ENCODE measurements around the gene SLC38A1.
"Not testable (repeated sequence)": the region's sequence is repeated elsewhere in the genome, so short reads cannot be mapped to it uniquely, and the experiment has no call there.

Gene SLC38A1

DNA sequence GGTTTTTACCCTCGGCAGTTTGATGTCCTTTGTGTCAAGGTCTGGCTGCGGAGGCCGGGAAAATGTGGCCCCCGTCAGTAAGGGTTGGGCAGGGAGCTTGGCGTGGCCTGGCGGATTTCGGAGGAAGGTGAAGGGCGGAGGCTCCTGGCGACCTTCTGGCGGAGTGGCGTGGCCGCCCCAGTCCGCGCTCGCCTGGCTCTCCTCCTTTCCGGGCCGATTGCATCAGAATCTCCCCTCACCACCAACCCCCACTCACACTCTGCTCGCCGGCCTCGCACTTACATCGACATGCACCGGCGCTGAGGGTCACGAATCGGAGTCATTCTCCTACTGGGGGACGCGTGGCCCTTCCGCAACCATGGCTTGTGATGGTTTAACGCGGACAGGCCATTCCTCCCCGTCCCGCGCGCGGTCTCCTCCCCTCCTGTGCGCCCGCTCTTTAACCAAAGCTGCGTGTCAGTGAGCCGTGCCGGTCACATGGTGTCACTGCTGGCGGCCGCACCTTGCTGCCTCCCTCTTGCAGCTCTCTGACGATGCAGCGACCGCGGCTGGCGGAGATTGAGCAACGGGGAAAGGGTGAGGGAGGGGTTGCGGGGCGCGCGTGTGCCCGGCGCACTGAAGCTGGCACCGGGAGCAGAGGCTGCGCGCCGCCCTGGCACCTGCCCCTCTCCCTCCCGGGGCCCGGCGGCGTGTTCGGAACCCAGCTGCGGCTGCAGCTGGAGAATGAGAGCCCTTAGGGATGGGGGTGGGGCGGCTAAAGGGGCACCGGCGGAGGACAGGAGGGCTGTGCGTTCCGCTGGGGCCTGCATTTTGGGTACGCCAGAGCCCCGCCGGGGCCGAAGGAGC lies at the start of gene SLC38A1:
Gene SLC38A1, minus strand, starts transcription at position 461 of the 846 bp plus-strand sequence. CDS start 29,243 bp downstream, outside the sequence.
- DNase-seq (ENCODE audit: low read depth in 2 of 2) = peak in 1 of 2 experiments; percentile 33

DNA sequence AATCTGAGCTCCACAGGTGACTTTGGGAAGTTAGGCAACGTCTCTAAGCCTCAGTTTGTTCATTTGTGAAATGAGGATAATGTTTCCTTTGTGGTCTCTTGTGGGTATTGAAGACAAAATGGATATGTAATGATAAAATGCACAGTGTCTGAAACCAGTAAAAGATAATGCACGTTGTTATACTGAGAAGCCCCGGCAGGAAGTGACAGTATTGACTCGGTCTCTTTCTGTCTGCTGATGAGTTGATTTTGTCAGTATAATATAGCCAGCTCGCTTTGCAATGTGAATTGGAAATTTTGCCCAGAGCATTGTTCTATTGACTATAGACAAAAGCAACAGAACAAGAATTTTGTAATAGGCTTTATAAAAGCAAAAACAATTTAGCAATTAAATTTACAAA lies 49.2 kb upstream of the SLC38A1 start:
- no peak for DNase-seq (ENCODE audit: low read depth in 2 of 2)

DNA sequence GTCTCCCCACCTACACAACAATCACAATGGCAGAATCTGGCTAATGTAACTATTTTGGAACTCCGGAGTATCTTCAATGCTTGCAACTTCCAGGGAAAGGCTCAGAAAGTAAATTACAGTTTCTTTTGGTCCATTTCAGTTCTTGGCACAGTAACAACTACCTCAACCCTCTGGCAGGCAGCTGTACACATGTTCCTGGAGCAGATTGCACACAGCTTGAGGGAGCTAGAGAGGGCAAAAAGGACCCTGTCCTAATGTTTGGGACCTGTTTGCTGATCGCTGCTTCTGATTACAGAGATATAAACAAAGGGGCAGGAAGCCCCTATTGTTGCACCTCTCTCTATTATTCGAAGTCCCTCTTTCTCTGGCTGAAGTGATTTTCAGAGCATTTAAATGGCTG lies 35.2 kb upstream of the SLC38A1 start:
- DNase-seq (ENCODE audit: low read depth in 2 of 2) = no peak

DNA sequence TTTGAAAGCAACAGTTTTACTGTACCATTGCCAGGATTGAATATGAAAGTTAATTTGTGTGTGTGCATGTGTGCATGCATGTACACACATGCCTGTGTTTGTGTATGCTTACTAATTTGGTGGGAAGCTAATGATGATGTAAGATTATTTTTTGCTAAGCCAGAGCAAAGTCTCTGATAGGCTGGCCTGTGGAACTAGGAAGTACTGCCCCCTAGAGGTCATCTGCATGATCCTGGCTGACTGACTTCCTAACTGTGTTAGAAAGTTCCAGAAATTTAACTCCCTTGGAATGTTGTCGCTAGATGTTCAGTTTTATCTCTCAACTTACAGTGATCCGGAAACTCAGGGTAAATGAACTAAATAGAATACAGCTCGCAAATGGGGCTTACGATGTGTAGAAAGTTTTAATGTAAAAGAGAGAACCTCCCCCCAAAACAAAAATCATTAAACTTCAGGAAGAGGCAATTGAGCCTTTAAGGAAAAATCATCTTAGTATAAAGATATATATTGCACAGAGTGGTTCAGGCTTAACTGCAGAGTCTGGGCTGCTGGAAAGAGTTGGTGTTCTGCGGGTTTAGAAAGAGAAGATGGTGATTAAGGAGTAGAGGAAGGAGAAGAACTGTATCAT lies 34.3 kb upstream of the SLC38A1 start:
- no peak for DNase-seq (ENCODE audit: low read depth in 2 of 2)

DNA sequence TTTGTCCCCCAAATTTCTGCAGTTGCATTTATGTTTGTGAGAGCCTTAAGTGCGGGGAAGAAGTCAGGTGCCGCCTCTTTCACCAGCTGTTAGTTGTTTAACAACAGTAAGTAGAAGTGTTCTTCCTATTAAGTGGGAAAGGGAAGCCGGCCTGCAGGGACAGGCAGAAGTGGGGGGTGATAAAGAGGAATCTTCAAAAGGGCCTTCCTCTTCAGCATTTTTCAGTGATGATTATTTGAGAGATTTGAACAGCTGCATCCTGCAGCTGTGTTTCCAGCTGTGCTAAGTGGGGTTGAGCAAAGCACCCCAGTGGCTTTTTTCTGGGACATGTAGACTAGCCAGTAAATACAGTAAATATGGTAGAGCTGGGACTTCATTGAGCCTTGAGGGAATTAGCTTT lies 32.1 kb upstream of the SLC38A1 start:
- DNase-seq (ENCODE audit: low read depth in 2 of 2) = no peak

DNA sequence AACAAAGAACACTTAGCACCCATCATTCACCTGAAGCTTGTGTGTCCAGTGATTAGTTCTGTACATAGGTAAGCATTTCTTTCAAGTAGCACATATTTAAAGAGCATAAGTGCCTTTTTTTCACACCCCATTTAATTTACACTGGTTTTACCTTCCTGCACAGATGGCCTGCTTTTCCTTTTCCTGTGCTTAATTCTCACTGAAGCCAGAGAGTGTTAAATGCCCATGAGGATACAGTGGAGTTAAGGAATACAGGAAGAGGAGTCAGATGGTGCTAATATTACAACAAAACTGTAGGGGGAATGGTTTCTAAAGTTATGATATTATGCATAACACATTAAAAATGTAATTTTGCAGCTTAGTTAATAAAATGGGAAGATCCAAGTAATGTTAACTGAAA lies 31.0 kb upstream of the SLC38A1 start:
- no peak for DNase-seq (ENCODE audit: low read depth in 2 of 2)

DNA sequence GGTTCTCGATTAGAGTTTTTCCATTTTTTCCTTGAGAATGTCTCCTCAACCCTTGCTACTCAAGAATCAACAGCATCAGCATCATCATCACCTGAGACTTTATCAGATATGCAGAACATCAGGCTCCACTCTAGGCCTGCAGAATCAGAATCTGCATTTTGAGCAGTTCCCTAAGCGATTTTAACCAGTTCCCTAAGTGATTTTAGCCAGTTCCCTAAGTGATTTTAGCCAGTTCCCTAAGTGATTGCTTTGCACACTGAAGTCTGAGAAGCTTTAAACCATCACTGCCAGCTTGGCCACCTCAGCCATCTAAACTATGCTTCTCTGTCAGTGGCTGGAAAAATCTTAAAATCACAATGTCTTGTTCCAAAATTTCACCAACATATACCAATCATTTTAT lies 29.4 kb upstream of the SLC38A1 start:
- DNase-seq (ENCODE audit: low read depth in 2 of 2) = no peak

DNA sequence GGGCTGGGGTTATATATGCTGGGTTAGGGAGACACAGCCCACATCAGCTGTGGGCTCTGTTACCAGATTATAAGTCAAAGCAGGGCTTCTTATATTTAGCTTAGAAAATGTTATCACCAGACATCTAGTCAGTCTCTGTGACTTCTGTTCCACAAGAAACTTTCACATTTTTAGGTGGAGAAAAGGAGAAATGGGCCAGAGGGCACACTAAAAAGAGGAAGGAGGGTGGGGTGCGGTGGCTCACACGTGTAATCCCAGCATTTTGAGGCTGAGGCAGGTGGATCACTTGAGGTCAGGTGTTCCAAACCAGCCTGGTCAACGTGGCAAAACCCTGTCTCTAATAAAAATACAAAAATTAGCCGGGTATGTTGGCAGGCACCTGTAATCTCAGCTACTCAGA lies 28.0 kb upstream of the SLC38A1 start:
- no peak for DNase-seq (ENCODE audit: low read depth in 2 of 2)

DNA sequence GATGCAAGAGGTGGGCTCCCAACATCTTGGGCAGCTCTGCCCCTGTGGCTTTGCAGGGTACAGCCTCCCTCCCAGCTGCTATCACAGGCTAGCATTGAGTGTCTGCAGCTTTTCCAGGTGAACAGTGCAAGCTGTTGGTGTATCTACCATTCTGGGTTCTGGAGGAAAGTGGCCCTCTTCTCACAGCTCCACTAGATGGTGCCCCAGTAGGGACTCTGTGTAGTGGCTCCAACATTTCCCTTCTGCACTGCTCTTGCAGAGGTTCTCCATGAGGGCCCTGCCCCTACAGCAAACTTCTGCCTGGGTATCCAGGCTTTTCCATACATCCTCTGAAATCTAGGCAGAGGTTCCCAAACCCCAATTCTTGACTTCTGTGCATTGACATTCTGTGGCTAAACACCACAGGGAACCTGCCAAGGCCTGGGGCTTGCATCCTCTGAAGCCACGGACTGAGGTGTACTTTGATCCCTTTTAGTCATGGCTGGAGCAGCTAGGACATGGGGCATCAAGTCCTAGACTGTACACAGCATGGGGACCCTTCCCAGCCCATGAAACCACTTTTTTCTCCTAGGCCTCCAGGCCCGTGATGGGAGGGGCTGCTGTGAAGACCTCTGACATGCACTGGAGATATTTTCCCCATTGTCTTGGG lies 24.0 kb upstream of the SLC38A1 start:
- no peak for DNase-seq (ENCODE audit: low read depth in 2 of 2)

DNA sequence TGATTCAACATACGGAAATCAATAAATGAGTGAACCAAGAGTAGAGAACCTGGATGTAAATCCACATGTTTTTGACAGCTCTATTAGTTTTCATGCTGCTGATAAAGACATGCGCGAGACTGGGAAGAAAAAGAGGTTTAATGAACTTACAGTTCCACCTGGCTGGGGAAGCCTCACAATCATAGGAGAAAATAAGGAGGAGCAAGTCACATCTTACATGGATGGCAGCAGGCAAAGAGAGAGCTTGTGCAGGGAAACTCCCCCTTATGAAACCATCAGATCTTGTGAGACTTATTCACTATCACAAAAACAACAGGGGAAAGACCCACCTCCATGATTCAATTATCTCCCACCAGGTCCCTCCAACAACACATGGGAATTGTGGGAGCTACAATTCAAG lies 23.1 kb upstream of the SLC38A1 start:
- not testable (repeated sequence) for DNase-seq (ENCODE audit: low read depth in 2 of 2)

DNA sequence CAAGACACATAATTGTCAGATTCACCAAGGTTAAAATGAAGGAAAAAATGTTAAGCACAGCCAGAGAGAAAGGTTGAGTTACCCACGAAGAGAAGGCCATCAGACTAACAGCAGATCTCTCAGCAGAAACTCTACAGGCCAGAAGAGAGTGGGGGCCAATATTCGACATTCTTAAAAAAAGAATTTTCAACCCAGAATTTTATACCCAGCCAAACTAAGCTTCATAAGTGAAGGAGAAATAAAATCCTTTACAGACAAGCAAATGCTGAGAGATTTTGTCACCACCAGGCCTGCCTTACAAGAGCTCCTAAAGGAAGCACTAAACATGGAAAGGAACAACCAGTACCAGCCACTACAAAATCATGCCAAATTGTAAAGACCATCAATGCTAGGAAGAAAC lies 16.3 kb upstream of the SLC38A1 start:
- not testable (repeated sequence) for DNase-seq (ENCODE audit: low read depth in 2 of 2)

DNA sequence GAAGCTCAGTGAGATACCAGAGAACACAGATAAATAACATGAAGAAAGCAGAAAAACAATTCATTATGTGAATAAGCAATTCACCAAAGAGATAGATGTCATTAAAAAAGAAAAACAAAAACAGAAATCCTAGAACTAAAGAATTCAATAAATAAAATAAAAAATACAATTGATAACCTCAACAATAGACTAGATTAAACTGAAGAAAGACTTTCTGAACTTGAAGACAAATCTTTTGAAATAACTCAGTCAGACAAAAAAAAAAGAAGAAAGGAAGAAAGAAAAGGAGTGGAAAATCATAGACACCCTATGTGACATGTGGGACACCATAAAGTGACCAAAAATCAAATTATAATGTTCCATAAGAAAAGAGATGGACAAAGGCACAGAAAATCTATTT lies 14.0 kb upstream of the SLC38A1 start:
- no peak for DNase-seq (ENCODE audit: low read depth in 2 of 2)

DNA sequence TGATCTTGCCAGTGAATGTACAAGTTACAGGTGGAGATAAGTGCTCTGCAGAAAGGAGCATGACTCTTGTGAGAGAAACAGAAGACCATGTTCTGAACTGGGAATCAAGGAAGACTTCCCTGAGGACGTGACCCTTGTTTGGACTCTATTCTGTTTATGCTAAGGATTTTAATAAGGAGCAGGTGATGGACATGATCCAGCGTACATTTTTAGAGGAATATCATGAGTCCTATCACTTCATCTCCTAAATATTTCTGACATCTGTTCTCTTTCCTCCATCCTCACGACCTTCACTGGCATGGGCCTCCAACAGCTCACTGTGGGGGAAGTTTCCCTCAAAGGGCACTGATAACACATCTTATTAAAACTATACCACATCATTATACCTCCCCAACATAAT lies 7.9 kb upstream of the SLC38A1 start:
- no peak for DNase-seq (ENCODE audit: low read depth in 2 of 2)

DNA sequence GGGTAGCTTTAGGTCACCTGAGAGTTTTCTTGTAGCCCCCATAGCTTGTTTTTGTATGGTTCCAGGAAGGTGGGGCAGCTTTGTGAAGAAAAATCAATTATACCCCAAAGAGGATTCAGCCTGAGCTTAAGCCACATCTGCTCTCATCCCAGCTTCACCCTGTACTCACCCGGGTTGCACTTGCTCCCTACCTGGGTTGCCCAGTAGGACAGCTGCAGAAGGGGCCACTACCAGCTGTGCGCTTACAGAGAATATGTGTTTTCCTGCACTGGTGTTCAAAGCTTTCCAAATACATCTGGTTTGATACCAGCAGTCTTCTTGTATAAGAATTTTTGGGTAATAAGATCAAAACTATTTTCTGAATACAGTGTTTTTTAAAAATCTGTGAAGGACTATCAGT lies 3.0 kb upstream of the SLC38A1 start:
- no peak for DNase-seq (ENCODE audit: low read depth in 2 of 2)

DNA sequence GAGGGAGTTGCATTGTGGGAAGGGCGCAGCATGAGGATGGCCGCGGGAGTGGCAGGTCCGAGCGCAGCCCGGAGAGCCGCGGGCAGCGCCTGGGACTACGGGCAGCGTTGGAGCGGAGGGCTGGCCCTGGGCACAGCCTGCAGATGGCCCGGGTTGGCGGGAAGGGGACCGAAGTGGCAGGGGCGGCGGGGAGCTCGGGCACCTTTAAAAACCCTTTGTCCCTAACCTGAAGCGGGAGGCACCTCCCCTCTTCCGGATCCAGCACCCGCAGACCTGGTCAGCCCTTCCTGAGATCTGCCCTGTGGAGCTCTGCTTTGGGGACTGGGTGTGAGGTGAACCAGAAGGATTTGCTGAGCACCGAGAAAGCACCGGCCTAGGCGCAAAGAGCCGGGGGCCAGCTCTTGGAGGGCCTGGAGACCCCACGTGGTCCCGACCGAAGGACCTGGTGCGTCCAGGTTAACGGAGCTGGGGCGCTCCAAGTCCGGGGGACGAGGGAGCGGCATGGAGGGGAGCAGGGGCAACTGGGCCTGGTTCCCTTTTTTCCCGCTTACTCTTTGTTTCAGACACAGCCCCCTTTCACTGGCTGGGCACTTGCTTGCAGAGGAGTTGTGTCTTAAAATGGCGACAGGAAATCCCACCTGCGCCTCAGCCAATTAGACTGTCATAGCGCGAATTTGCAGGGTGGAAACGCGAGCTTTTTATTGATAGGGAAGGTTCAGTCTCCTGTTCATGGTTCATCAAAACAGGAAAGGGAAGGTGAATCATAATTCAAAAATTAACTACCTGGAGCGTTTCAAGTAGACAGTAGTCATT lies 792 bp upstream of the SLC38A1 start:
- DNase-seq (ENCODE audit: low read depth in 2 of 2) = no peak

DNA sequence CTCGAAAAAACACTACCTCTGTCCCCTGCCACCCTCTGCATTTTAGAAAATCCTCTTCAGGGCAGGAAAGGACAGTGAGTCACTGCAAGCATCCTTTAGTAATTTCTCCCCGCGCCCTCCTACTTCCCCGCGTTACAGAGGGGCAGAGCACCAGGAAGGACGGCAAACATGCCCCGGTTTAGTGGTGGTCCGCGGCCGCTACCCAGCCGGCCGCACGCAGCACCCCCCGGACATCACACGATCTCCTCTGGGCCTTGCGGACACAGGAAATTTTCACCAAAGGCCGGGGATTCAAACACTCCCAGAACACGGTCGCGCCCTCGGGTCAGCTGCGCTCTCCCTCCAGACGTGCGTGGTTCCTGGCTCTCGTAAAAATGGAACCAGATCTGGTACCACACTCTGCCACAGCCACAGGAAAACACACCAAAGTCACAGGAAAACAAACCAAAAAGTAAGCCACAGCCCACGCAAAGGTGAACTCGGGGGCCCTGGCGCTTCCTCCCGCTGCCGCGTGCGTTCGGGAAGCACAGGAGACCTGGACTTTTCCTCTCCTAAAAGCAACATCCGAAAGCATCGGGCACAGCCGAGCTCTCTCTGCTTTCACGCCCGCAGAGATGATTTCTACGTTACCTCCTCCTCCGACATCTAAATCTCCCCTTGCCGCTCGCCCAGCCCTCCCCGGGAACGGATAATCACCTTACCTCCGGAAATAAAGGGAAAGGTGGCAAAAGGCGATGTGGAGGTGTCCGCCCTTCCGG lies 839 bp downstream of the SLC38A1 start:
- DNase-seq (ENCODE audit: low read depth in 2 of 2) = no peak

DNA sequence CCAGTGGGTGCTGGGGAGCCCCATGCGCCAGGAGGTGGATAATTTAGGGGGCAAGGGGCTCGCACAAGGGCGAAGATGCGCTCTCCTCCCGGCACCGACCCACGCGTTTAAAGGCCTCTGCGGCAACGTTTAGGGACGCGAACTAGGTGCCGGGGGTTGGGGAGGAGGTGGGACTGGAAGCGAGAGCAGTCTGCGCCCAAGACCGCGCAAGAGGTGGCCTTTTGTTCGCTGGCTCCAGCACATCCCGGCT lies 1.3 kb downstream of the SLC38A1 start:
- no peak for DNase-seq (ENCODE audit: low read depth in 2 of 2)

DNA sequence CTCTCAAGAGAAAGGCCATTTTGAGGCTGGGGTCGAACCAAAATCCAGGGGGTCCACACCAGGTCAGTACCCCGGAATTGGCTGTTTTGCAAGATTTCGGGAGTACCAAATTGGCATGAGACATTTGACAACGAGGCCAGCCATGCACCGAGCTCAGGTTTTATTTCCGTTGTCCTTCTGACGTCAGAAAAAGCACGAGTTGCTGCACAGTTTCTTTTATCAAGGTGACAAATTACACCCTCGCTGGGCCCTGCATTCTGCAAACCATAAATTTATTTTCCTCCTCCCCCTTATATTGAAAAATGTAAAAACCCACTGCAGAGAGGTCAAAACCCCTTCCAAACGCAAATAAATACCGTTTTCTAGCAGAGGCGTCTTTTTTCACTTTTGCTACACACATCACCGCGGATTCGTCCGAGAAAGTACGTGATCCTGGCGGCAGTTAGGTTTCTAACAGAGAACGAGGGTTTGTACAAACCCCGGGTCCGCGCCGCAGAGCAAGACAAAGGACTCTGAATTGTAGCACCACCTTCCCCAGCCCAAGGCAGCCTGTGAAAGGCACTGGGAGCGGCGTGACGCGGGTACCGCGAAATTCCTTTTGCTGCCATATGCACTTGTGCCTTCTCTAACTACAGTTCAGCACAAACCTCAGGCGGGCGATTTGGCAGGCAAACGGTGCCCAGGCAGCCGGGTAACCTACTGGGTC lies 1.8 kb downstream of the SLC38A1 start:
- DNase-seq (ENCODE audit: low read depth in 2 of 2) = no peak

DNA sequence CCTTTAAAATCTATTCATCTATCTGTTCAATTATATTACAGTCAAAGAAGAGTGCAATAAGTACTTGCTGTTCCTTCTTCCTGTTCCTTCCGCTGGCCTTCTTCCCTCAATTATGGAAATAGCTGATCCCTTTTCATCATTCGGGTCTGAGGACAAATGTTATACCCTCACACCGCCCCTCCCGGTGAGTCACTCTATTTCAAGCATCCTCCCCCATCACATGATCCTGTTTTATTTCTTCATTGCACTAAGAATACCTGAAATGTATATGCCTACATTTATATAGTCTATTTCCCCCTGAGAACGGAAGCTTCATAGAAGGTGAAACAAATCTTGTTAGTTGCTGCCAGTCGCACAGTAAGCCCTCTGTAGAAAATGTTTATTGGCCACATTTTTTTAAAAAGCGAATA lies 2.5 kb downstream of the SLC38A1 start:
- DNase-seq (ENCODE audit: low read depth in 2 of 2) = no peak

DNA sequence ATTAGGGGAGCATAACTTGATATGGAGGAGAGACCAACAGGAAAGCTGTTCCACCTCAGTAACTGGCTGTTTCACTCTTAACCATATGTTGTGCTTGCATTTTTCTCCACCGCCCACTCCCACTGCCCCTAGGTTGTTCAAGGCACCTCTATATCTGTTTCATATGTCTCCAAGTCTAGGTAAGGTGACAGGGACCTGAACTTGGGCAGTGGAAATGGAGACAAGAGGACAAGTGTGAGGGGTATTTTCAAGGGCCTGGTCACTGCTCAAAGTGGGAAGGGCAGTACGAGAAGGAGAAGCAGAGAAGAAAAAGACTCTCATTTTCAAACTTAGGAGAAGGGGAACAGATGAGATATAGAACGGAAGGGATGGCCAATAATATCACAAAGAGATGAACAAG lies 3.1 kb downstream of the SLC38A1 start:
- no peak for DNase-seq (ENCODE audit: low read depth in 2 of 2)

DNA sequence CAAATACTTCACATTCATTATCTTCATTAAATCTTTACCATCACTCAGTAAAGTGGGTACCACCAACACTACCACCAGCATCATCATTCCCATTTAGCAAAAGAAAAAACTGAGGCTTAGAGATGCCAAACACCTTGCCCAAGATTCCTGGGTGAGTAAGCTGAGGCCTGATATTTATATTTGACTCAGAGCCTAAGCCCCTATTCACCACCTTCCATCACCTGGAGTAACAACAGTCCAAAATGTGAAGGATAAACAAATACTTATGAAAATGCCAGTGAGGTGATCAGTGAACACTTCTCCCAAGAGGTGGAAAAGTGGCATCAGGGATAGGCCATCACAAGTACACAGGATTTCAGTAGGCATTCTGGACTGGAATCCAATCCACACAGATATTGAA lies 3.7 kb downstream of the SLC38A1 start:
- DNase-seq (ENCODE audit: low read depth in 2 of 2) = no peak

All from fibroblast of skin of left quadriceps (primary cell).